ENCODE data around the gene USP49.
A peak's percentile ranks its signal among the peaks of the same experiment; 100 is the strongest.

USP49 gene

DNA sequence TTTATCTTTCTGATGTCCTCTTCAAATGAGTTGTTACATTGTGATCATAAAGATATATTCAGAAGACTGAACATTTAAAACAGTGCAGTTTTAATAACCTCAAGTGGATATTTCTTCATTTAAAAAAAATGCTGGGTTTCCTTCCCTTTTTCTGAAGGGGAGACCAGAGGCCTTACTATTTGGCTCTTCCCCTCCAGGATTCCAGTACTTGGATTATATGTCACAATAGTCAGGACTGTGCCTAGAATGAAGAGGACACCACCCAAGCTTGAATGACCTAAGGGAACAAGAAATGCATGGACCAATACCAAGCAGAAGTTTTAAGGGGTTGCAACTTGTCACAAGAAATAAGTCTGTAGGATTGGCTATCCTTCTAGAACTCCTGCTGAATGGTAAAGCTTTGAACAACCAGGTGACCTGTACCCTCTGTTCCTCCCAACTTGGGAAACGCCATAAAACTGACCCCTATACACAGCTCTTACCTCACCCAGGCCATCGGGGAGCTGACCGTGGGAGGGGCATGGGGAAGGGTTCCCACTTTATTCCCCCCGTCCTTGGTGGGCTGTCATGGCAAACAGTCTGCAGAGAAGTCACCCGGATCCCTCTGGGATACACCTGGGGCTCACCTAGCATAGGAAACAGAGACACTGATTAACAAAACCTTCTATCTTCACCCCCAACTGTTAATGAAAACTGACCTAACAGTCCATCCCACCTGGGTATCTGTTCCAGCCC lies 117.5 kb downstream of the USP49 start:
- Mint-ChIP-seq H3K36me3 (ENCODE audit: low read depth) (peaks cover 24% of the 10 kb centered on the region), H3K27me3 (ENCODE audit: low read depth) (no peaks in the 10 kb centered on the region), H3K4me1 (peaks cover 15% of the 10 kb centered on the region), H3K9me3 (no peaks in the 10 kb centered on the region), H3K27ac (no peak overlapping the region), H3K4me3 (peak overlapping the region; percentile 93 to 95 (median 94))
- TF ChIP-seq CTCF (IDR thresholded peaks at IDR 0.05; ENCODE audit: unreplicated experiment in 3 of 3): no peak

DNA sequence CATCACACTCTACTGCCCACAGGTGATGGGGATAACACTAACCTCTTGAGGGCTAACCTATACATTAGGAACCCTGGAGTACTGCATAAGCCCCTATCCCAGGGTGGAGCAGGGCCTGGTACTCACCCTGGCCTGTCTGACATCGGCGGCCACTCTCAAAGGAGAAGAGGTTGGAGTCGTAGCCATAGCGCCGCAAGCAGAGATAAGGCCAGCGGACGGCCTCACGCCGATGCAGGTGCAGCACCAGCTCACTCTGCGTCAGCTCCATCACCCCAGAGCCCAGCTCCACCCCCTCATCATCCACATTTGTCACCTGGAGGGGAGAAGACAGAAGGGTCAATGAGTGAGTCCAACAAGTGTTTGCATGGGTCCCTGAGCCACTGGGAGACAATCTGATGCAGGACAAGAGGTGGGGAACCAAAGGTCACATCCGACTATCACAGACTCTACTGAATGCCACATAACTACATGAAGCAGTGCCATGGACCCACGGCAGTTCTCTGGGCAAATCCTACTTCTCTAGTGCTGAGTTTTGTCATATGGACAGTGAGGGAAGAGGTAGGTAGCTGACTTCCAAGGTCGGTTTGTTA lies 119.8 kb downstream of the USP49 start:
- Mint-ChIP-seq H3K4me3 (no peak overlapping the region), H3K9me3 (no peaks in the 10 kb centered on the region), H3K36me3 (ENCODE audit: low read depth) (peaks cover 41% of the 10 kb centered on the region), H3K27ac (no peak overlapping the region), H3K4me1 (peaks cover 5% of the 10 kb centered on the region), H3K27me3 (ENCODE audit: low read depth) (no peaks in the 10 kb centered on the region)
- no peak for TF ChIP-seq CTCF (IDR thresholded peaks at IDR 0.05; ENCODE audit: unreplicated experiment in 3 of 3)

DNA sequence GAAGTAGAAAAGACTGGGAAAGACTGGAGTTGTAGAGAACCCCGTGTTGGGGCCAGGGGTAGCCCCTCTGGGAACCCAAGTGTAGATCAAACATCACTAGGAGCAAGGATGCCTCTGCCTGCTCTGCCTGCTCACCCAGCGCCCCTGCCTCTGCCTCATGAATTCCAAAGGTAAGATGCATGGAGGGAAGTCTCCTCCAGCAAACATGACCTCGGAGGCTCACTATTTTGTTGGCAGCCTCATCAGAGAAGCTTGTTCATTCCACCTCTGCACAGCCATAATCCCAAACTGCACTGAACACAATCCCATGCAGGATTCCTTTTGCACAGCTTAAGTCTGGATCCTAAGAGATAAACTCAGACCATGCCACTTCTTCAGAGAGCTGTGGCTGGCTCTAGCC lies 120.3 kb downstream of the USP49 start:
- H3K27ac Mint-ChIP-seq: no peak overlapping the region
- no peak for TF ChIP-seq CTCF (IDR thresholded peaks at IDR 0.05; ENCODE audit: unreplicated experiment in 3 of 3)
- H3K36me3 Mint-ChIP-seq (ENCODE audit: low read depth): peaks cover 46% of the 10 kb centered on the region
- H3K27me3 Mint-ChIP-seq (ENCODE audit: low read depth): no peaks in the 10 kb centered on the region
- H3K9me3 Mint-ChIP-seq: no peaks in the 10 kb centered on the region
- peaks cover 5% of the 10 kb centered on the region for H3K4me1 Mint-ChIP-seq
- peak overlapping the region in 1 of 3 experiments; percentile 25 for H3K4me3 Mint-ChIP-seq

GRCh38 chr6:41771058-41771983 lies 123.9 kb downstream of the USP49 start:
- Mint-ChIP-seq H3K27me3 (ENCODE audit: low read depth) (no peaks in the 10 kb centered on the region), H3K4me3 (no peak overlapping the region), H3K36me3 (ENCODE audit: low read depth) (peaks cover 46% of the 10 kb centered on the region), H3K27ac (no peak overlapping the region), H3K9me3 (no peaks in the 10 kb centered on the region), H3K4me1 (peaks cover 6% of the 10 kb centered on the region)
- TF ChIP-seq CTCF (IDR thresholded peaks at IDR 0.05; ENCODE audit: unreplicated experiment in 3 of 3): no peak

DNA sequence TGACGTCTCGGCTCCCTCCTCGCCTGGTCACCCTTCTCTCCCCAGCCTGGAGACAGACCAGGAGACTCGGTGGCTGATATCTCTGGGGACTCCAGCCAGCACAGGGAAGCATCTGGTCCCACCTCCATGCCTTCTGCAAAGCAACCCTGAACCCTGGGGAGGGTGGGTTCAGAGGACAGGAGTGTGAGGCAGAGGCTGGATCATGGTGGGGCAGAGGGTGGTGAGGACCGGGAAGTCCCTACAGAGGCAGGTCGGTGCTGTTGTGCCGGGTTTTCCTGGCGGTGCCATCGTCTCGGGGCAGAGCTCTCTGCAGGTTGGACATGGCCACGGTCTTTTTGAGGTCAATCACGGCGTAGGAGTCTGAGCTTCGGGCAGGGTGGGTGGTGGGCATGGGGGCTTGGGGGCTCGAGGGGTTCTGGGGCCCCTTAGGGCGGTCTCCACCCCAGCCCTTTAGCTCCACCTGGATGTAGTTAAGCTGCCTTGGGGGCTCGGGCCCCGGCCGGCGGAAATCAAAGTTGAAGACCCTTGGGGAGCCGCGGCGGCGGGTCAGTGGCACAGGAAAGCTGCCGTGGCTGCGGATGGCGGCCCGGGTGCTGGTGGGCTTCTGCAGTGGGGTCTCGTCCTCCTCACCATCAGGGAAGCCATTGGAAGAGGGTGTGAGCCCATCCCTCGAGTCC lies 124.7 kb downstream of the USP49 start:
- Mint-ChIP-seq H3K27ac (no peak overlapping the region), H3K27me3 (ENCODE audit: low read depth) (no peaks in the 10 kb centered on the region), H3K36me3 (ENCODE audit: low read depth) (peaks cover 43% of the 10 kb centered on the region), H3K9me3 (no peaks in the 10 kb centered on the region), H3K4me3 (no peak overlapping the region), H3K4me1 (peaks cover 6% of the 10 kb centered on the region)
- no peak for TF ChIP-seq CTCF (IDR thresholded peaks at IDR 0.05; ENCODE audit: unreplicated experiment in 3 of 3)

All from nephron (organoid).